GOT3 (cell line): ENCODE data around the gene ING4.

Experiments
- DNase-seq: peaks from one replicate; lab custom pipeline; 2025; ENCODE audit warnings: mixed read lengths; lab: John Stamatoyannopoulos, UW

ING4 gene

GRCh38 chr12:6688543-6688998, 25.7 kb upstream of the ING4 start:
- no peak for DNase-seq

DNA sequence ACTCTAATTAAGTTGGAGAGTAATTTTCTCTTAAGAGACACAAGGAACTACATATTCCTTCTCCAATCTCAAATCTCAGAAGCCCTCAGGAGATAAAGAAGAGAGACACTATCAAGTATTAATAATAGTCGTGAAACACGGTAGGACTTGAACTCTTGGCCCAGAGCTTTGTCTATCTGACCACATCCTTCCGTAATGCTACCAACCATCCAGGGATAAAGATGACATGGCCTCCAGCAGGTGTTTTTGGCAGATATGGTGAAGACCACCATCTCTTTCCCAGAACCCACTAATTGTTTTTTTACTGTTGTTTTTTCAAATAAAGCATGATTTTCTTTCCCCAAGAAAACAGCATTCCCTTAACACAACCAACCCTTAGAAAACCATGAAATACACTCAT, 22.9 kb upstream of the ING4 start:
- DNase-seq, result no peak

DNA sequence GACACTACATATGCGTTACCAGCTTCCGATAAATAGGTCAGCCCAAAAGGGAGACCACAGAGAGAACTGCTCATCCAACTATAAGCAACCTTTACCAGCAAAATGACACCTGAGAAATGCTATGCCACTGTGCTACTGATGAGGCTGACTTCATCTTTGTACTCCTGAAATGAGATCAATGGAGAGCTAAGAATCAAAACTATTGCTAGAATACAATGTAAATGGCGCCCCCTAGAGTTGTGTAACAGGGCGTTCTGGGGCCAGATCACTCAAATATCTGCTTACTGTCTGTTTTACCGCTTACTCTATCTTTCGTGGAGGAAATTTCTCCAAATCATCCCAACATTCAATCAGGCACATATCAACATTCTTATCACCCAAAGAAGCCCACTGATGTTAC, 21.7 kb upstream of the ING4 start:
- DNase-seq, result no peak

DNA sequence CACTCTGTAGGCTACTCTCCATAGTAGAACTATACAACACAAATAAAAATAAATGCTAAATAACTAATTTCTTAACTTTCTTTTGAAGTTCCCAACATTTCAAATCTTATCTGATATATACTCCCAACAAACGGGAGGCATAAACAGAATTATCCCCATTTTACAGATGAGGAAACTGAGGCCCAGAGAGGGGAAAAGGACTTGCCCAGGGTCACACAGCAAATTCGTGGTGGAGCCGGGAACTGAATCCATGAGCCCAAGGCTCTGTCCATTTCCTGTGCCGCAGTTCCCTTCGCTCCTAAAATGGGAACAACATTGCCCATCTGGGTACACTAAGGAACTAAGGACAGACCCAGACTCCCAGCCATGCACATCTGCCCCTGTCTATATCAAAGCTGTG, 14.0 kb upstream of the ING4 start:
- no peak for DNase-seq

DNA sequence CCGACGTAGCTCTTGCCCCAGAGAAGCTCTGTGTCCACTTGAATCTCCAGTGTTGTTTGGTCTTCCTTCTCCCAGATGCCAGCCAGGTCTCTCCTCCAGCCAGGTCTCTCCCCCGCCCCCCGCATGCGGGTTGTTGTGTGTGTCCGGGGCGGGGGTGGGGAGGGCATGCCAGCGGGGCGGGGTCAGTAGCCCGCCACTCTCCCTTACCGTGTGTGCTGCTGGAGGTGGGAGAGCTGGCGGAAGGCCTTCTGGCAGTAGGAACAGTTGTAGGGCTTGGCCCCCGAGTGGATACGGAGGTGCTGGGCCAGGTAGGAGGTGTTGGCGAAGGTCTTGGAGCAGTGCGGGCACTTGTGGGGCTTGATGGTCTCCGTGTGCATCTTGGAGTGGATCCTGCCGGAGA, 9.2 kb upstream of the ING4 start:
- DNase-seq, result no peak

DNA sequence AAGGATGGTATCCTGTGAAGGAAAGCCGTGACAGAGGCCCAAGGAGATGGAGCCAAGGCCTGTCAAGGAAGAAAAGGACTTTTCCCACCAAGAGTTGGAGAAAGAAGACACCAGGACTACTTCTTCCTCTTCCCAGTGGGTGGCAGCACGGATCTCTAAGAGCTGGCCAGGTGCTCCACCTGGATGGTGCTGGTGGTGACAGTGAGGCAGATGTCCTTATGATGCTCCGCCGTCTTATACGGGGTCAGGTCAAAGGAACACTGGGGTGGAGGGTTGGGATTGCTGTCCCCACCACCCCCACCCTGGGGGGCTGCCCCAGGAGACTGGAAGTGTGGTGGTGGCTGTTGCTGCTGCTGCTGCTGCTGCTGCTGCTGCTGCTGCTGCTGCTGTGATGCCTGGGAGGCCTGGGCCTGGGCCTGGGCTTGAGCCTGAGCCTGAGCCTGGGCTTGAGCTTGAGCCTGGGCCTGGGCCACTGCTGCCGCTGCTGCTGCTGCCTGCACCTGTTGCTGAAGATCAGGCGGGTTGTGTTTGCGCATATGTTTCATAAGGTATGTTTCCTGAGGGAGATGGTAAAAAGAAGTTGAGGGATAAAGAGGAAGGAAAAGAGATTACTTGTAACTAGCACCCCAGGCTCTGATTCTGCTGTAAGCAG, 4.8 kb upstream of the ING4 start:
- no peak for DNase-seq

GRCh38 chr12:6666211-6666610, 3.3 kb upstream of the ING4 start:
- DNase-seq, result no peak

DNA sequence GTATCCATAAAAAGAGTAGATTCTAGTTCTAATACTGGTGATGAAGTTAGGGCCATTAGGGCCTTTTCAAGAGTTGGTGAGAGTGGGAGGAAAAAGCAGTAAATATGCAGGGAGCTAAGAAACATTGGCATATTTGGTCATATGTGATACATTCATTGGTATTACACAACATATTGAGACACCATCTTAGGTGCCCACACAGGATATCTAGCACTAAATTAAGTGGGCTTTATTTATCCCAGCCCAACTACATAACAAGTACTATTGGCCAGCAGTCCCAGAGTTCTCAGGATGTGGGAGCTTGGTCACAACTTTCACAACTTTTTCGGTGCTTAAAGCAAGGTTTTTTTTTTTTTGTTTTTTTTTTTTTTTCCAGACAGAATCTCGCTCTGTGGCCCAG, 2.0 kb upstream of the ING4 start:
- DNase-seq, result no peak

DNA sequence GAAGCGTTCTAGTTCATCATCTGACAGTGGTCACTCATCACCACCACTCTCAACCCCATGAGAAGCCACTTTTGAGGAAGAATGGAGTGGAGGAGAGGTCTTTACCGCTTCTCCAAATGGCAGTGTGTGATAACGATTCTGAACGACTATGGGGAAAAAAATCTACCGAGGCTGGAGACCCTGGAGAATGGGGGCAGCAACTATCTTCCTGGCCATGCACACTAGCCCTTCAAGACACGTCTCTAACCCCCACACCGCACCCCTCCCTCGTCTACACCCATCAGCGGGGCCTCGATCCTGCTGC, 365 bp downstream of the ING4 start:
- DNase-seq, result no peak

- DNase-seq, result no peak
Observed at GRCh38 chr12:6653987-6654386, 8.9 kb downstream of the ING4 start.

- no peak for DNase-seq
Observed at GRCh38 chr12:6653342-6653741, 9.6 kb downstream of the ING4 start.

GRCh38 chr12:6652391-6652790, 10.5 kb downstream of the ING4 start:
- DNase-seq, result no peak

DNA sequence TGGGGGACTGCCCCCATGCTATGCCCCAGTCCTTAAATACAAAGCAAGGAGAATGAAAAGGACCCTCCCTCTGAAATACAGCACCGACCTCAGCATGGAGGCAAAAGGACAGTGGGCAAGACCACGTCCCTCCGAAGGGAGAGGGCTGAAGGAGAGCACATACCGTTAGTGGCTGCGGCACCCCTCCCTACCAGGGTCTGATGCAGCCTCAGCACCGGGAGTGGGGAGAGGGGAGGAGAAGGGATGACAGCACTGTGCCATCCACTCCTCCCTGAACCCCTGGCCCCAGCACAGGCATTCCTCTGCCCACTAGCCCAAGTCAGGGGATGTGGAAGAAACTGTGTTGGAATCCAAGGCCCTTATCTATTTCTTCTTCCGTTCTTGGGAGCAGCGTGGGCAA, 12.1 kb downstream of the ING4 start:
- no peak for DNase-seq

- no peak for DNase-seq
Observed at GRCh38 chr12:6647083-6647604, 15.8 kb downstream of the ING4 start, which contains the start of gene ACRBP. Gene ACRBP (minus strand): TSS chr12:6647432. CDS start chr12:6647366, 66 bp downstream.

GRCh38 chr12:6646276-6647082, 16.4 kb downstream of the ING4 start:
- no peak for DNase-seq

DNA sequence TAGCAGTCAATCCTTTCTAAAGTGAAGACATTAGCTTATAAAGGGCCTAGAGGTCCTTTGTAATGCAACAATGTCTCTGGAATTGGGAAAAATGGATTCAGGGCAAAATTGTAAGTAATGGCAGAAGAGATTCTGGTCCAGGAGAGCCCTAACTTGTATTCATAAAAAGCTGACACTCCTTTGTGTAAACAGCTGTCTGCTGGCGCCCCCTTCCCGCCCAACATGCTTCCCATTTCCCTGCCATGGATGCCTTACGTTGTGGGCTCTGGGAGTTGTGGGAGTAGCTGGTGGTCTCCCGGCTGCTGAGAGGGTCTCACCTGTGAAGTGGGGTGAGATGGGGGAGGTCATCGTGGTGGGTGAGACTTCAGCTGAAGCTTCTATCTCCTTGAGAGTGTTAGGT, 18.0 kb downstream of the ING4 start:
- no peak for DNase-seq

DNA sequence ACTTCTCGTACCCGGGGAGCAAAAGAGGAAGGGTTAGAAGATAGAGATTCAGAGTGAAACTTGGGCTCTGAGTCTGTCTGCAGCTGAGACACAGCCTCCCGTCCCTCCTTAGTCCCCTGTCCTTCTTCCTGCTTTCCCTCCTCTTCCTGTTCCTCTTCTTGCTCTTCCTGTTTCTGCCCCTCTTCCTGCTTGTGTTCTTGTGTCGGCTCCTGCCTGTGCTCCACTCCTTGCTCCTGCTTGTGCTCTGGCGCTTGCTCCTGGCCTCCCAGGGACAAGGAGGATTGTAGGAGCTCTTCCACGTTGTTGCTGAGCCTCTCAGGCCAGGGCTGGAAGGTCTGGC, 18.7 kb downstream of the ING4 start:
- no peak for DNase-seq

DNA sequence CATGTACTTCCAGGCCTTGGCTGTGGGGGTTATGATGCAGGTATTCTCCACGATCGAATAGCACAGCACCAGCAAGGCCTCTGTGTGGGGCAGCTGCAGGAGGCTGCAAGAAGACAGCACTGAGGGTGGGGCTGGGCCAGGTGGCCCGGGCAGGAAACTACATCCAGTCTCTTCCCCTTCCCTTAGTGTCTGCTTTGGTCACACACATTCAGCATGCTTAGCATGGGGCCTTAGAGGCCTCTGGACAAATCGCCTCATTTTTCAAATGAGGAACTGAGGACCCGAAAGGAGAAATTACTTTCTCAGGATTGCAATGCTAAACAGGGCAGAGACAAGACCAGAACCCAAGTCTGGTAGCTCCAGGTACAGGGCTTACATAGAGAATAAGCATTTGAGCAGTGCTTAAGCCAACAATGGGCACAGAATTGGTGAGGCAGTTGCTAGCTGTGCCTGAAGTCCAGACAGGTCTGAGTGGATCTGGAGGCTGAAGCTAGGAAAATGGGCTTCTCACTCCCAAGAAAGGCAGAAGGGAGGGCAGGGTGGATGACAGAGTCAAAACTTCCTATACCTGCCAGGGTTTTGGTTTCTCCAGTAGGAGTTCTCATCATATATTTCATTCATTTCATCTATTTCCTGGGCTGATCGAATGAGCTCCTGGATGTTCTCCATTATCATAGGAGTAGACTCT, 19.2 kb downstream of the ING4 start:
- no peak for DNase-seq

- DNase-seq, result no peak
Observed at GRCh38 chr12:6641131-6641530, 21.8 kb downstream of the ING4 start.

DNA sequence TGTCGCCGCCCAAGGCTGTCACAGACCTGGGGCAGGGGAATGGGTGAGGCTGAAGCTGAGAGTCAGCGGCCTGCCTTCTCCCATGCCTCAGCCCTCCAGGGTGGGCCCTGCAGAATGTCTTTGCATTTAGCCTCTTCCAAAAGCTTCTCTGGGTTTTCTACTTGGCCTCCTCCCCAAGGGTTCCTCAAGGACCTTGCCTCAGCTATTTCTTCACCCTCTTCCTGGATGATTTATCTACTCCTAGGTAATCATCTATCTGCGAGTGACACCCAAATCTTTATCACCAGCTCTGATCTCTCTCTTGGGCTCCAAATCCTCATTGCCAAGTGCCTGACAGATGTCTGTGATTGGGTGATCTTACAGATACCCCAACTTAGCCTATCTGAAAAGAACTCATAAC, 22.4 kb downstream of the ING4 start:
- DNase-seq, result no peak

DNA sequence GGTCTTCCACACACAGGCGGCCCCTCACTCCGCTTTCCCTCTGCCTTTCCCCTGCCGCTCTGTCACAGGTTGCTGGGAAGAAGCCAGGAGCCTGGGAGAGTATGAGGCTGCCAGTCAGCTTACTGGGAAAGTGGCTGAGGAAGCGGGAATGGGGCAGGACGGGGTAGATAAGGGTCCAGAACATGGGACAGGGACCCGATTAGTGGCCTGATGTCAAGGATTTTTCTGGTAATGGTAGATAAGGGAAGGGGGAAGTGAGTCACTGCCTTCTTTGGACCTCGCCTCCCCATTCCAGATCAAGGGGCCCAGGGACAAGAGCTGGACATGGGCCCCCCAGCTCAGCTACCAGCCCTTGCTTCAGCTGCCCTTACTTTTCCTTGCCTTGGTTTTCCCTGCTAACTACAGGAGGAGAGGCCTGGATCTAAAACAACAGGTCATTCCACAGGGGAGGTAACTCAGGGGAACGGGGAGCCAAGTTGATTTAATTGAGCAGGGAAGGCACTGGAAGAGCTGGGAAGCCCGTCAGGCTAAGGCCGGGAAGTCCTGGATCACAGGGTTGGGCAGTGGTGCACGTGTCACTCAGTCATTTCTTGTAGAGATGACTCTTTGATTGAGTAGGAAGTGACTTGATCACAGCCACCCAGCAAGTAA, 23.6 kb downstream of the ING4 start:
- DNase-seq, result no peak

DNA sequence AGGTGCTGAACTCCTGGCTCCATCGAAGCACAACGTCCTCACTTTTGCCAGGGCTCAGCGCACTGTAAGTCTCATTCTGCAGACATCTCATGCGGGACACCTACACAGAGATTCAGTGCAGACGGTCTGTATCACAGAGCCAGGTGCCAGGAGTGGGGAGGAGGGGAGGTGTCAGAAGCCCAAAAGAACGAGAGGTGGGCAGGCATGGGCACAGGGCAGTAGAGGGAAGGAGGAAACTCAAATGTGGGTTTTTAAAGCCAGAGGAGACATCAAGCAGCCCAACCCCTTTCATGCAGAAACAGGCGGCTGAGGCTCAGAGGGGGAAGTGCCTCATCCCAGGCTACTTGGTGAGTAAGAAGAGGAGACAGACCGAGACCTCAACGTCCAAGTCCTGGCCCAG, 24.6 kb downstream of the ING4 start:
- DNase-seq, result no peak
